HepG2 (cell line): ENCODE data around the gene OR11H7.

Source experiments
- CEBPB ChIP-seq: IDR thresholded peaks from 2 replicates; pipeline ENCODE4 v1.6.1; 2011; ENCODE audit warnings: low read depth, low read length, improper control_type of control experiment, borderline replicate concordance
- FOXJ3 ChIP-seq: sonication (generic); formaldehyde crosslinking; IDR thresholded peaks from 2 replicates; pipeline ENCODE4 v1.4.0; 2020; ENCODE audit warnings: missing genetic modification reagents, mild to moderate bottlenecking, borderline replicate concordance
- MAF1 ChIP-seq: sonication (generic); formaldehyde crosslinking; IDR thresholded peaks from 2 replicates; pipeline ENCODE4 v1.5.0; 2020; ENCODE audit warnings: missing genetic modification reagents, borderline replicate concordance
- NAIF1 ChIP-seq: sonication (generic); formaldehyde crosslinking; IDR thresholded peaks from 2 replicates; pipeline ENCODE4 v1.5.0; 2020; ENCODE audit warnings: mild to moderate bottlenecking, missing genetic modification reagents, borderline replicate concordance
- POLR2A ChIP-seq, 2 experiments: IDR thresholded peaks; 2 replicates each; pipeline ENCODE4 v1.6.1; 2011; ENCODE audit warnings: low read depth in 2 of 2, low read length in 2 of 2, mild to moderate bottlenecking in 1 of 2, moderate library complexity in 1 of 2; ENCODE audit not compliant: insufficient read depth in 1 of 2
- TARDBP ChIP-seq: sonication (generic); formaldehyde crosslinking; IDR thresholded peaks from 2 replicates; pipeline ENCODE4 v1.8.0; 2022; ENCODE audit warnings: mild to moderate bottlenecking, missing genetic modification reagents
- ZFP90 ChIP-seq: sonication (generic); formaldehyde crosslinking; IDR thresholded peaks from 2 replicates; pipeline ENCODE4 v1.8.0; 2022; ENCODE audit warnings: missing genetic modification reagents, mild to moderate bottlenecking, inconsistent platforms, borderline replicate concordance
- ZNF121 ChIP-seq: sonication (generic); formaldehyde crosslinking; IDR thresholded peaks from 2 replicates; pipeline ENCODE4 v1.5.0; 2020; ENCODE audit warnings: mild to moderate bottlenecking, missing genetic modification reagents
- ZNF207 ChIP-seq: fragments of 450-650 bp; IDR thresholded peaks from 2 replicates; pipeline ENCODE4 v1.6.1; 2016; ENCODE audit warnings: antibody characterized with exemption, borderline replicate concordance
- ZNF720 ChIP-seq: sonication (generic); formaldehyde crosslinking; IDR thresholded peaks from 2 replicates; pipeline ENCODE4 v1.4.0; 2020; ENCODE audit warnings: missing genetic modification reagents
- TF ChIP-seq, protein P1 (sequence below): sonication (generic); formaldehyde crosslinking; IDR thresholded peaks from 2 replicates; pipeline ENCODE4 v1.8.1; 2023; ENCODE audit warnings: mild to moderate bottlenecking, missing genetic modification reagents, borderline replicate concordance
- TF ChIP-seq, protein P2 (sequence below): sonication (generic); formaldehyde crosslinking; IDR thresholded peaks from 2 replicates; pipeline ENCODE4 v1.4.0; 2020; ENCODE audit warnings: missing genetic modification reagents
- TF ChIP-seq, protein P3 (sequence below): sonication (generic); formaldehyde crosslinking; IDR thresholded peaks from 2 replicates; pipeline ENCODE4 v1.5.0; 2020; ENCODE audit warnings: mild to moderate bottlenecking, missing genetic modification reagents, moderate library complexity
- TF ChIP-seq, protein P4 (sequence below): IDR thresholded peaks from 2 replicates; pipeline ENCODE4 v1.6.1; 2016

DNA sequence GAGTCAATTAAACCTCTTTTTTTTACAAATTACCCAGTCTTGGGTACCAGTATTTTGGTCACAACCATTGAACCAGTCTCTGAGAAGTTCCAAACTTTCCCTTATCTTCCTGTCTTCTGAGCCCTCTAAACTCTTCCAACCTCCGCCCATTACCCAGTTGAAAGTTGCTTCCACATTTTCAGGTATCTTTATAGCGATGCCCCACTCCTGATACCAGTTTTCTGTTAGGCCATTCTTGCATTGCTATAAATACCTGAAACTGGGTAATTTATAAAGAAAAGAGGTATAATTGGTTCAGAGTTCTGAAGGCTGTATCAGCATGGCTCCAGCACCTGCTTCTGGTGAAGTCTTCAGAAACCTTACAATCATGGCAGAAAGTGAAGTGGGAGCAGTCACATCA lies 45.3 kb downstream of the OR11H7 start:
- no peak for TF ChIP-seq NAIF1 (CRISPR knock-in tag)
- TF ChIP-seq, protein P1, sequence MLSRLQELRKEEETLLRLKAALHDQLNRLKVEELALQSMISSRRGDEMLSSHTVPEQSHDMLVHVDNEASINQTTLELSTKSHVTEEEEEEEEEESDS (CRISPR knock-in tag) = no peak
- TF ChIP-seq, protein P2, sequence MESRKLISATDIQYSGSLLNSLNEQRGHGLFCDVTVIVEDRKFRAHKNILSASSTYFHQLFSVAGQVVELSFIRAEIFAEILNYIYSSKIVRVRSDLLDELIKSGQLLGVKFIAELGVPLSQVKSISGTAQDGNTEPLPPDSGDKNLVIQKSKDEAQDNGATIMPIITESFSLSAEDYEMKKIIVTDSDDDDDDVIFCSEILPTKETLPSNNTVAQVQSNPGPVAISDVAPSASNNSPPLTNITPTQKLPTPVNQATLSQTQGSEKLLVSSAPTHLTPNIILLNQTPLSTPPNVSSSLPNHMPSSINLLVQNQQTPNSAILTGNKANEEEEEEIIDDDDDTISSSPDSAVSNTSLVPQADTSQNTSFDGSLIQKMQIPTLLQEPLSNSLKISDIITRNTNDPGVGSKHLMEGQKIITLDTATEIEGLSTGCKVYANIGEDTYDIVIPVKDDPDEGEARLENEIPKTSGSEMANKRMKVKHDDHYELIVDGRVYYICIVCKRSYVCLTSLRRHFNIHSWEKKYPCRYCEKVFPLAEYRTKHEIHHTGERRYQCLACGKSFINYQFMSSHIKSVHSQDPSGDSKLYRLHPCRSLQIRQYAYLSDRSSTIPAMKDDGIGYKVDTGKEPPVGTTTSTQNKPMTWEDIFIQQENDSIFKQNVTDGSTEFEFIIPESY = no peak
- TF ChIP-seq ZNF207 = no peak
- TF ChIP-seq FOXJ3 (CRISPR knock-in tag) = no peak
- TF ChIP-seq POLR2A (IDR thresholded peaks at IDR 0.05; ENCODE audit: insufficient read depth in 1 of 2, low read depth in 2 of 2, low read length in 2 of 2) = no peak
- TF ChIP-seq, protein P3, sequence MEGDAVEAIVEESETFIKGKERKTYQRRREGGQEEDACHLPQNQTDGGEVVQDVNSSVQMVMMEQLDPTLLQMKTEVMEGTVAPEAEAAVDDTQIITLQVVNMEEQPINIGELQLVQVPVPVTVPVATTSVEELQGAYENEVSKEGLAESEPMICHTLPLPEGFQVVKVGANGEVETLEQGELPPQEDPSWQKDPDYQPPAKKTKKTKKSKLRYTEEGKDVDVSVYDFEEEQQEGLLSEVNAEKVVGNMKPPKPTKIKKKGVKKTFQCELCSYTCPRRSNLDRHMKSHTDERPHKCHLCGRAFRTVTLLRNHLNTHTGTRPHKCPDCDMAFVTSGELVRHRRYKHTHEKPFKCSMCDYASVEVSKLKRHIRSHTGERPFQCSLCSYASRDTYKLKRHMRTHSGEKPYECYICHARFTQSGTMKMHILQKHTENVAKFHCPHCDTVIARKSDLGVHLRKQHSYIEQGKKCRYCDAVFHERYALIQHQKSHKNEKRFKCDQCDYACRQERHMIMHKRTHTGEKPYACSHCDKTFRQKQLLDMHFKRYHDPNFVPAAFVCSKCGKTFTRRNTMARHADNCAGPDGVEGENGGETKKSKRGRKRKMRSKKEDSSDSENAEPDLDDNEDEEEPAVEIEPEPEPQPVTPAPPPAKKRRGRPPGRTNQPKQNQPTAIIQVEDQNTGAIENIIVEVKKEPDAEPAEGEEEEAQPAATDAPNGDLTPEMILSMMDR = no peak
- no peak for TF ChIP-seq TARDBP (CRISPR knock-in tag)
- TF ChIP-seq ZFP90 (CRISPR knock-in tag) = no peak
- TF ChIP-seq, protein P4, sequence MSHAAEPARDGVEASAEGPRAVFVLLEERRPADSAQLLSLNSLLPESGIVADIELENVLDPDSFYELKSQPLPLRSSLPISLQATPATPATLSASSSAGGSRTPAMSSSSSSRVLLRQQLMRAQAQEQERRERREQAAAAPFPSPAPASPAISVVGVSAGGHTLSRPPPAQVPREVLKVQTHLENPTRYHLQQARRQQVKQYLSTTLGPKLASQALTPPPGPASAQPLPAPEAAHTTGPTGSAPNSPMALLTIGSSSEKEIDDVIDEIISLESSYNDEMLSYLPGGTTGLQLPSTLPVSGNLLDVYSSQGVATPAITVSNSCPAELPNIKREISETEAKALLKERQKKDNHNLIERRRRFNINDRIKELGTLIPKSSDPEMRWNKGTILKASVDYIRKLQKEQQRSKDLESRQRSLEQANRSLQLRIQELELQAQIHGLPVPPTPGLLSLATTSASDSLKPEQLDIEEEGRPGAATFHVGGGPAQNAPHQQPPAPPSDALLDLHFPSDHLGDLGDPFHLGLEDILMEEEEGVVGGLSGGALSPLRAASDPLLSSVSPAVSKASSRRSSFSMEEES (CRISPR knock-in tag) = no peak
- no peak for TF ChIP-seq MAF1
- TF ChIP-seq ZNF121 (CRISPR knock-in tag) = no peak
- TF ChIP-seq CEBPB = no peak
- TF ChIP-seq ZNF720 (CRISPR knock-in tag) = no peak
